Adrenal gland (tissue), 12 donors: ENCODE data around the gene MICA. TPM values are rescaled to one million over a fixed set of nuclear protein-coding genes. Genes with fewer than 3 reads are reported as not detected.
A peak's percentile ranks its signal among the peaks of the same experiment; 100 is the strongest.

Experiments used
- DNase-seq, 7 donors: peaks; one replicate each; pipeline ENCODE4 v3.0.0-alpha.2; 2019 to 2020
- H3K27ac ChIP-seq, 5 donors: fragments of 200-600 bp; sonication (generic) in 4 of 5; 1 replicate in 3 of 5; 2 replicates in 2 of 5; pipeline versions ENCODE4 v1.5.1 to v1.8.0; 2016 to 2020; ENCODE audit warnings: mild to moderate bottlenecking in 1 of 5
- H3K27me3 ChIP-seq: fragments of 200-600 bp; 2 replicates; pipeline ENCODE4 v1.8.0; 2021
- H3K36me3 ChIP-seq, 2 donors: fragments of 200-600 bp; replicated peaks in 1 of 2; 1 replicate in 1 of 2; 2 replicates in 1 of 2; pipeline versions ENCODE4 v1.5.1 to v1.8.0; 2018 to 2022
- H3K4me1 ChIP-seq, 2 donors: fragments of 200-600 bp; replicated peaks in 1 of 2; 1 replicate in 1 of 2; 2 replicates in 1 of 2; pipeline versions ENCODE4 v1.5.1 to v1.8.0; 2018 to 2021
- H3K4me3 ChIP-seq, 4 donors: fragments of 200-600 bp; sonication (generic) in 3 of 4; one replicate each; pipeline ENCODE4 v1.5.1; 2016 to 2018
- H3K9me3 ChIP-seq, 3 donors: fragments of 200-600 bp; sonication (generic) in 1 of 3; replicated peaks in 1 of 3; 1 replicate in 2 of 3; 2 replicates in 1 of 3; pipeline versions ENCODE4 v1.5.1 to v1.8.0; 2016 to 2021
- CTCF ChIP-seq, 6 experiments: fragments of 450-650 bp in 4 of 6; fragments of 200-600 bp in 2 of 6; sonication (generic) in 1 of 6; IDR thresholded peaks; 1 replicate in 5 of 6; 2 replicates in 1 of 6; pipeline versions ENCODE4 v1.5.1 to v1.8.0; 2016 to 2021; ENCODE audit warnings: antibody characterized with exemption in 6 of 6, mild to moderate bottlenecking in 2 of 6, moderate library complexity in 1 of 6
- POLR2A ChIP-seq, 2 donors: fragments of 450-650 bp; IDR thresholded peaks; one replicate each; pipeline ENCODE4 v1.6.1; 2017; ENCODE audit warnings: antibody characterized with exemption in 2 of 2, mild to moderate bottlenecking in 2 of 2, moderate library complexity in 1 of 2
- WGBS, 4 donors: extraction: QIAGEN DNeasy Blood & Tissue Kit in 2 of 4; methylation state at CpG; one replicate each; pipeline versions ENCODE4 v1.1.5 to v1.1.7; 2013 to 2017; 5-methylcytosine and 5-hydroxymethylcytosine counted together
- intact Hi-C, 2 donors: fragments of 100-400 bp; cut with DNase I; formaldehyde crosslinking; loops; one replicate each; pipeline versions ENCODE4 v1.14.1 to v1.15.0; 2022 to 2023
- polyA plus RNA-seq, 3 donors: library from polyadenylated mRNA; stranded (reverse); fragments of 200-250 nt in 2 of 3; fragments of 350-450 nt in 1 of 3; fragmentation: Illumina TruSeq in 1 of 3; extraction: RNeasy Lipid Tissue Mini Kit (QIAGEN cat#74804) in 1 of 3; gene quantifications; one replicate each; pipeline ENCODE4 v1.2.3, GENCODE V29; 2013 to 2014
- total RNA-seq, 9 donors: library from RNA; depleted of rRNA in 4 of 9; stranded (reverse); fragments of >200 nt in 4 of 9; fragments of 120-200 nt in 1 of 9; fragmentation: NEBNext Ultra II Directional in 1 of 9; extraction: Animal tissue kit (Norgen Biotek cat#: 25700) in 1 of 9; gene quantifications; one replicate each; pipeline versions ENCODE4 v1.1.0 to v1.2.4, GENCODE V29; 2013 to 2023
- donor health status: healthy with polysubstance abuse.
- donor health status: Bipolar disorder and iron deficiency.
- donor health status: DM: yes; HTN: yes; CAD: no.
- donor health status: DM: no; HTN: no; CAD: no.
- donor health status: DM: no; HTN: no; CAD: no.
- donor health status: DM: yes; HTN: yes; CAD: no.

The MICA gene
- total and polyA plus RNA-seq, 12 donors, result 12.2 to 66.0 (median 36.1) TPM

DNA sequence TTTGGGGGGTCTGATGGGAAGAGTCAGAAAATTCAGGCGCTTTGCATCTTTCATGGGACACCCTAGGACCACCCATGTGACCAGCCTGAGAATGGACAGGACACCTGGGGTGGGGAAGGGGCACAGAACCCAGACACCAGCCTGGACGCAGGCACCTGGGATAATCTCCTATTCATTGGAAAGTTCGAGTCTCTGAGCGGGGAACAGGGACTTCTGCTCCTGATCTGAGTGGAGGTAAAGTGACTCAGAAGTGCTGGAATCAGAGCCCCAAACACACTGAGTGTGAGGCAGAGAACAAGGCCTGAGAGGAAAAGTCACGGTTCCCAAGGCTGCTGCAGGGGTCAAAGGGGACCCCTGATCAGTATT, 47.8 kb upstream of the MICA start:
- DNase-seq, result no peak
- no peak overlapping the region for H3K27ac ChIP-seq

DNA sequence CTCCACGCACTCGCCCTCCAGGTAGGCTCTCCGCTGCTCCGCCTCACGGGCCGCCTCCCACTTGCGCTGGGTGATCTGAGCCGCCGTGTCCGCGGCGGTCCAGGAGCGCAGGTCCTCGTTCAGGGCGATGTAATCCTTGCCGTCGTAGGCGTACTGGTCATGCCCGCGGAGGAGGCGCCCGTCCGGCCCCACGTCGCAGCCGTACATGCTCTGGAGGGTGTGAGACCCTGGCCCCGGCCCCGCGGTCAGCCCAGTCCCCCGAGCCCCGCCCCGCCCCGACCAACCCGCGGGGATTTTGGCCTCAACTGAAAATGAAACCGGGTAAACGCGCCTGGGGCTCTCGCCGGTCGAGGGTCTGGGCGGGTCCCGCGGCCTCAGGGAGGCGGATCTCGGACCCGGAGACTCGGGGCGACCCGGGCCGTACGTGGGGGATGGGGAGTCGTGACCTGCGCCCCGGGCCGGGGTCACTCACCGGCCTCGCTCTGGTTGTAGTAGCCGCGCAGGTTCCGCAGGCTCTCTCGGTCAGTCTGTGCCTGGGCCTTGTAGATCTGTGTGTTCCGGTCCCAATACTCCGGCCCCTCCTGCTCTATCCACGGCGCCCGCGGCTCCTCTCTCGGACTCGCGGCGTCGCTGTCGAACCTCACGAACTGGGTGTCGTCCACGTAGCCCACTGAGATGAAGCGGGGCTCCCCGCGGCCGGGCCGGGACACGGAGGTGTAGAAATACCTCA, 47.0 kb upstream of the MICA start:
- intact Hi-C loops, result no loop called here
- peak overlapping the region in 2 of 4 donors; percentile 23 to 52 for H3K4me3 ChIP-seq
- peaks cover 0 to 5% of the 10 kb centered on the region in 2 donors for H3K4me1 ChIP-seq
- 0 to 2% (median 0%) methylated on average over 8 to 76 of the region's 83 CpGs; no CpG with 5 or more reads in 1 of the 4 donors for WGBS, 4 donors
- H3K27ac ChIP-seq, result peak overlapping the region in 4 of 5 donors; percentile 36 to 91 (median 72)
- no peaks in the 10 kb centered on the region for H3K27me3 ChIP-seq
- peaks cover 0 to 20% of the 10 kb centered on the region in 2 donors for H3K36me3 ChIP-seq
- TF ChIP-seq POLR2A (IDR thresholded peaks at IDR 0.05) (no peak), CTCF (IDR thresholded peaks at IDR 0.05) (no peak)
- peak; percentile 29 to 77 (median 46) for DNase-seq
- no peaks in the 10 kb centered on the region for H3K9me3 ChIP-seq

More for the DNA sequence above, 47.8 kb upstream of the MICA start:
- H3K9me3 ChIP-seq, result no peaks in the 10 kb centered on the region
- H3K4me3 ChIP-seq, result peak overlapping the region in 2 of 4 donors; percentile 22 to 52
- TF ChIP-seq CTCF (IDR thresholded peaks at IDR 0.05) (no peak), POLR2A (IDR thresholded peaks at IDR 0.05) (no peak)
- peaks cover 0 to 5% of the 10 kb centered on the region in 2 donors for H3K4me1 ChIP-seq
- H3K36me3 ChIP-seq, result peaks cover 0 to 20% of the 10 kb centered on the region in 2 donors
- no peaks in the 10 kb centered on the region for H3K27me3 ChIP-seq
- intact Hi-C loops, result no loop called here
- WGBS, 4 donors, result 38 to 77% (median 58%) methylated on average over 4 to 5 of the region's 5 CpGs

GRCh38 chr6:31356946-31357466, 46.4 kb upstream of the MICA start, which contains the start of gene HLA-B:
Gene HLA-B, minus strand, starts transcription at chr6:31357179. Its CDS starts 21 bp downstream, at chr6:31357158.
- intact Hi-C loops, result no loop called here
- H3K4me1 ChIP-seq, result peaks cover 0 to 5% of the 10 kb centered on the region in 2 donors
- TF ChIP-seq CTCF (IDR thresholded peaks at IDR 0.05), result no peak
- peak in 1 of 2 donors; percentile 88 for TF ChIP-seq POLR2A (IDR thresholded peaks at IDR 0.05)
- H3K27ac ChIP-seq, result peak within 1 kb of the TSS in 4 of 5 donors; percentile 36 to 91 (median 72)
- no peaks in the 10 kb centered on the region for H3K9me3 ChIP-seq
- peak within 1 kb of the TSS in 2 of 4 donors; percentile 23 to 52 for H3K4me3 ChIP-seq
- H3K36me3 ChIP-seq, result peaks cover 0 to 20% of the 10 kb centered on the region in 2 donors
- peak; percentile 70 to 94 (median 88) for DNase-seq
- WGBS, 4 donors, result 0 to 1% (median 0%) methylated on average over 14 to 39 of the region's 39 CpGs
- no peaks in the 10 kb centered on the region for H3K27me3 ChIP-seq

- Histone ChIP-seq H3K4me3 (peak overlapping the region in 1 of 4 donors; percentile 52), H3K9me3 (no peaks in the 10 kb centered on the region), H3K4me1 (peaks cover 0 to 5% of the 10 kb centered on the region in 2 donors), H3K27ac (peak overlapping the region in 1 of 5 donors; percentile 91), H3K36me3 (peaks cover 0 to 20% of the 10 kb centered on the region in 2 donors), H3K27me3 (peaks cover 2% of the 10 kb centered on the region)
- 26 to 40% (median 36%) methylated on average over 6 of the region's 6 CpGs for WGBS, 4 donors
- TF ChIP-seq CTCF (IDR thresholded peaks at IDR 0.05) (no peak), POLR2A (IDR thresholded peaks at IDR 0.05) (no peak)
- intact Hi-C loops, result no loop called here
- DNase-seq, result no peak
These were observed 45.5 kb upstream of the MICA start for GRCh38 chr6:31357886-31358285.
